ENCODE data around the gene GRK2.

The GRK2 gene

DNA sequence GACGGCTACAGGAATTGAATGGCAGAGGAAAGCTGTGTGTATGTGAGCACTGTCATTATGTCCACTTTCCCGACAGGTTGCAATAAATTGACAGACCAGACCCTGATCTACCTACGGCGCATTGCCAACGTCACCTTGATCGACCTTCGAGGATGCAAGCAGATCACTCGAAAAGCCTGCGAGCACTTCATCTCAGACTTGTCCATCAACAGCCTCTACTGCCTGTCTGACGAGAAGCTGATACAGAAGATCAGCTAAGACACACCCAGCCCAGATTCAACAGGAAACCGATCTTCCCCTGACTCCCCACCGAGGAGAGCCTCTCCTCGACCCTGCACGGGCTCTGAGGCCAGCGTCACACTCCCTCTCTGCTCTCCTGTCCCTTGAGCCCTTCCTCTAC is 11.5 kb upstream of the GRK2 start:
- no peak for DNase-seq

DNA sequence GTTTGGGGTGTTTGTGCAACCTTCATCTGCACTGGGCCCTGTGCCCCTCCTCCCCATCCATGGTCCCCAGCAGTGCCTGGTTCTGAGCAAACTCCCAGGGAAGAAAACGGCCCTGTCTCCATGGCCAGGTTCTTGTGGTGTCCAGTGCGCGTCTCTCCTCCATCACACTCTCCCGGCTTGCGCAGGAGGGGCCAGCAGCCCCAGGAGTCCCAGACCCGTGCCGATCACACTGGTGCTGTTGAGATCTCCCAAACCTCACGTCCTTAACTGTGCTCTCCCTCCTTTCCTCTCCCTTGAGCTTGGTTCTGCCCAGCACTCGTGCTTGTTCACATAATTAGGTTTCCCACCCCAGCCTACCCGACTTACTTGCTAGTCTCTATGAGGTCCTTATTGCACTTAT is 10.9 kb upstream of the GRK2 start:
- DNase-seq, result no peak

DNA sequence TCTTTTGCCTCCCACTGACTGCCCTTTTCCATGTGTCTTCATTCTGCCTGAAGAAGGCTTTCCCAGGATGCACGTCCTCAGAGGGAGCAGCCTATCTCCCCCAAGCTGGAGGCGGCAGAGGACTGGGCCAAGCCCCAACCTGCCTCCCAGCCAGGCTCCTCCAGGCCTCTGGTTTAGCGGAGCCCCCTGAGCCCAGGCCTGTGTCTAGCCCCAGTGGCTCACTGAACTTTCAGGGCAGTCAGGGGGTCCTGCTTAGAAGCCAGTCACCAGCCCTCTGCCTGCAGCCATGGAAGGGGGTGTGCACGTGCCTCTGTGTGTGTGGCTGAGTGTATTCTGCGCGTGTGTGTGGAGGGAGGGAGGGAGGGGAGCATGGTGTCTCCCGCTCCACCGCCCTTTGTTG is 10.4 kb upstream of the GRK2 start:
- DNase-seq, result no peak

DNA sequence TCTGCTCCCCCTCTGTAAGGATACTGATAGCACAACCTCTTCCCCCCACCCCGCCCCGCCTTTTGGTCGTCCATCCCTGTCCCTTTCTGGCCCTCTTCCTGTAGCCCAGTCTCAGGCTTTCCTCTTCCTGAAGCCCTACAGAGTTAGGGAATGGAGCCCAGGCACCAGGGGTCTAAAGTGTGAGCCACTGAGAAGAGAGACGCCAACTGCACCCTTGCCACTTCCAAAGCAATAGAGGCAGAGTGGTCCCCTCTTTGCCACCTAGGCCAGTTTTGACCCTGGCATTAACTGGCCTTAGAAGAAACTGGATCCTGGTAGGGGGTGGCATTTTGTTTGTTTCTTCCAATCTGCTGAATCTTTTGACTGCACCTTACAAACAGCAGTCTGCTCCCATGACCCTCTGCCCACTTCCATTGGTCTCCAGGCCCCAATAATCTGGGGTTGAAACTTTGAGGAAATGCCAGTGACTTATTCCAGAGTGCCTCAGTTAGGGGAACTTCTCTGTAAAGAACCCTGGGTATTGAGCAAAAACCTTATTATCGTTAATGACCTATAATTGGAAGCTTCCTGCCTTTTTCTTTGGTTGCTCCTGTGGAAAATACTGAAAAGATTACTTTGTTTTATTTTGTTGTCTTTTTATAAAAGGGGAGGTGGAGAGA is 9.7 kb upstream of the GRK2 start:
- no peak for DNase-seq

DNA sequence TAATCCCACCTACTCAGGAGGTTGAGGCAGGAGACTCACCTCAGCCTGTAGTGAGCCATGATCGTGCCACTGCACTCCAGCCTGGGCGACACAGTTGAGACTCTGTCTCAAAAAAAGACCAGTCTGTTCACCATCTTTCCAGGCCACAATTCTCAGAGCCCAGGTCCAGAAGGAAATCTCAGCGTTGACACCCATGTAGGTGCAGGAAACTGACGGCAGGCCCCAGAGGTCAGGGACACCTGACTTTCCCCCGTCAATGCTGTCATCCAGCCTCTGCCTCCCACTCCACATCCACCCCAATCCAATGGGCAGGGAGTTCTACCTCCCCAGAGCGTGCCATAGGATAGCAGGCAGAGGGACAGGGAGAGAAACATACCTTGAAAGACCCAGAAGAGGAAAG is 5.9 kb upstream of the GRK2 start:
- no peak for DNase-seq

DNA sequence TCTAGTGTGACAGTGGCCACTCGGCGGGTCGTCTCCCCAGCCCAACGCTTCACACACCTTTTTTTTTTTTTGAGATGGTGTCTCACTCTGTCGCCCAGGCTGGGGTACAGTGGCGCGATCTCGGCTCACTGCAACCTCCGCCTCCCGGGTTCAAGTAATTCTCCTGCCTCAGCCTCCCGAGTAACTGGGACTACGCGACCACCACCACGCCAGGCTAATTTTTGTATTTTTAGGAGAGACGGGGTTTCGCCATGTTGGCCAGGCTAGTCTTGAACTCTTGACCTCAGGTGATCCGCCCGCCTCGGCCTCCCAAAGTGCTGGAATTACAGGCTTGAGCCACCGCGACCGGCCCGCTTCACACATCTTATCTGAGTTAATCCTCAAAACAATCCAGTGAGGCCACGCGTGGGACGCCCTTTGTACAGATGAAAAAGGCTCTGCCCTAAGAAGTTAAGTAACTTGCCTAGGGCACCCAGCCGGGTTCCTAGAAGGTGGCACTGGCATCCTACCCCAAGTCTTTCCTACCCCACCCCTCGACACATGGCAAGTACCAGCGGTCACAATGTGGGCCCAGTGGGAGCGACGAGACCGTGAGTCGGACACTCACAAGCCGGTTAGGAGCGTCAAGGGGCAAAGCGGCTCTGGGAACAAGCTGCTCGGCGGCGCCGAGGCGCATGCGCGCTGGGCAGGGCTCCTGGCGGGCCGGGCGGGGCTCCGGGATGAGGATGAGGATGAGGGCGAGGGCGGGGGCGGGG is 5.2 kb upstream of the GRK2 start:
- peak; percentile 39 for DNase-seq

DNA sequence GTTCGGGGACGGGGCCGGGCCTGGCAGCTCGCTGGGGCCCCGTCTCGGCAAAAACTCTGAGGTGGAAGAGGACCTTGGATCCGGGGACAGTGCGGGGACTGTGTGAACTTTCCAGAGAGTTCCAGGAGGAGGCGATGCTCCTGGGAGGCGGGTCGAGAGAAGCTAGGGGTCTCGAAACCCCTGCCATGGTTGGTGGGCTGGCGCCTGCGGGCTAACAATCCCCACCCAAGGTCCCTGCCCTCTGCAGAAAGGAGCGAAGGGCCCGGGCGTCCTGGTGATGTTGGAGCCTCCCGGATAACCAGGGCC is 4.7 kb upstream of the GRK2 start:
- no peak for DNase-seq

DNA sequence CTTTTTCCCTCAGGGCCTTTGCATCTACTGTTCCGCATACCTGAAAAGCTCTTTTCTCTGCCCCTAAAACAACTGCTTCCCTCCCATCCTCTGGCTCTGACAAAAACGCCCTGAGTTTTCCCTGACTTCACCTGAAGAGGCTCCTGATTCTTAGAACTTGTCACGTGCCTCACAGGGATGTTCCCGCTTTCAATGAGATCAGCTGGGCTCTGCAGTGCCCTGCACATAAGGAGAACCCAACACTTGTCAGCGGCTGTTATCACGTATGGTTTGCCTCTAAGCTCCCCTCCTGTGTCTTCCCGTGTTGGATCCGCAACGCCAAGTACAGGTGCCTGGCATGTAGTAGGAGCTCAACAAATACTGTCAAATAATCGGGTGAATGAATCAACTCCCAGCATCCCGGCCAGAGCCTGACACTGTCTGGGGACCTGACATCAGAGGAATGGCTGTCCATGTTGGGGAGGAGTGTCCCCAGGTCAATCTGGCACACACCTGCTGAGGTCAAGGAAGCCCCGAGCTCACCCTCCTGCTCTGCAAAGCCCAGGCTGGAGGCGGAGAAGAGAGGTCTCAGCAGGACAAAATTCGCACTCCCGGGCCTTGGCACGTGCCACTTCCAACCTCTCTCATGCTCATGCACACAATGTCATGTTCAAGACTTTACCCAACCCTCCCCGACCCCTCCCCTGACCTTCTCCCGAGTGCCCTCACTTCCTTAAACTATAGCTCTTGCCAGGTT is 4.2 kb upstream of the GRK2 start:
- DNase-seq, result no peak

DNA sequence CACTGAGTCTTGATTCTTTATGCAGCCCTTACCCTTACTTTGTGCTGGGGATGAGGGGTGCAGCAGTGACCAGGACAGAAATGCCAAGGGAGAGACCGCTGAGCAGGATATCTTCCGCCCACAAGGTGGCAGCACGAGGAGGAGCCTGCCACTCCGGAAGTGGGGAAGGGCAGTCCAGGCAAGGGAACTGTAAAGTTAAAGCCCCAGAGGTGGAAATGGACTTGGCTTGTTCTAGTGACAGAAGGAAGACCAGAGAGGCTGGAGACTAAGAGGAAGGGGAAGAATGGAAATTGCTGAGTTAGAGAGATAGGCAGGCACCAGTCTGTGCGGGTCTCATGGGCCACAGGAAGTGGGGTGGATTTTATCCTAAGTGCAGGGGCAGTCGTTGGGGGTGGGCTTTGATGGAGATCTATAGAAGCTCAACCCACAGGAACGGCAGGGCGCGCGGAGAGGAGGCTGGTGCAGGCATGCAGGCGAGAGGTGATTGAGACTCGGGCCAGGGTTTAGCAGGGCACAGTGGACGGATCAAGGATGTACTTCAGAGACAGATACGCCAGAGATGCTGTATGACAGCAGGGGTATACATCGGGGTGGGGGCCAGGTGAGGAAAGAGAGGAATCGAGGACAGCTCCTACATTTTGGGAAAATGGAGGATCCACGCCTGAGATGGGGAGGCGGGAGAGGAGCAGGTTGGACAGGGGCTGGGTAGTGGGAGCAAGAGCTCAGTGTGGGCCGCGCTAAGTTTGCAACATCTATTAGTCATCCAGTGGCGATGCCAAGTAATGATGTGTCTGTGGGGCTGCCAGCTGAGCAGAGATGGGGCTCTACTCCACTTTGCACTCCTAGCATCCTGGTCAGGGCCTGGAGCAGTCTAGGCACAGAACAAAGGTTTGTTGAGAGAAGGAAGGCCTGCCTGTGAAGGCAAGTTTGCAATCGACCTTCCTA is 3.3 kb upstream of the GRK2 start:
- DNase-seq, result peak; percentile 56

DNA sequence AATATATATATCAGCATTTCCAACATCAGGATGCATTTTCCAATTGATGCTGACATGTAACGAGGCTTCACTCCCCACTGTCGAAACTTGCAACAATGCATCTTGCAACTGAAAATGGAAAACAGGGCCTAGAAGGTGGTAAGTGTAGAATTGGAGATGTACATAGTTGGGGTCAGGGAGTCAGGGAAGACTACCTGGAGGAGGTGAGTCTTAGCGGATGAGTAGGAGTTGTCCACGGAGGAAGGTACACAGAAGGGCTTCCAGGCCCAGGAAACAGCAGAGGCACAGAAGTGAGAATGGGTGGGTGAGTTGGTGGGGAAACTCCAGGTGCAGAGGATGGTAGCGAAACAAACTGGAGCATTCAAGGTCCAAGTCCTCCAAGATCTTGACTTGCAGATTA is 2.0 kb upstream of the GRK2 start:
- no peak for DNase-seq

DNA sequence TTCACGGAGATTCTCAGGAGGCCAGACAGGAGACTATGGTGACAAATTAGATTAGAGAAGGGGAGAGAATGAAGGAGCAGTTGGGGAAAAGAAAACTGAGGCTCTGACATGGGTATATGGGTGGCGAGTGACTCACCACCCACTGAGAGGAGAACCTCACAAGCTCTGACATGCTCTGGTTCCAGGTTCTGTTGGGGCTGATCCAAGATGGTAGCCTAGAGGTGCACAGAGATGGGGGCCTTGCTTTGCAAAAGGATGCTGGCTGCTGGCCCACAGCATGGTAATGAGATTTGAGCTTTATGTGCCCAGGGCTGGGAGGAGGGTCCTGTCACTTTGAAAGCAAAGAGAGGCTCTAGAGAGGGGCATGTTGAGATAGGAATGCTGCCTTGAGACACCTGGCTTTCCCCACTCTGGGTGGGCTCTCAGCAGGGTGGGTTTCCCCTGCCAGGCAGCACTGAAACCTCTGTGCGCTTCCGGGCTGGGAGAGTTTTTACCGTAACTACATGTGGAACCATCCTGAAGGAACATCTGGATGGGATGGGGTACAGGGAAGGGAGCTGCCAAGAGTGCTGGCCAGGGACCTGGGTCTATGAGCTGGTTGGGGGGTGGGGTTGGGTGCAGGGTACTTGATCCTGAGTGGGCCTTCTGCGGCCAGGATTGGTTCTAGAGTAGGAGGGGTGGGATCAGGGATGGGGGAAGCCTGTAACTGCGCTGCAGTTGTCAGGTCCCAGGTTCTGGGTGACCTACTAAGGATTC is 1.2 kb upstream of the GRK2 start:
- no peak for DNase-seq

DNA sequence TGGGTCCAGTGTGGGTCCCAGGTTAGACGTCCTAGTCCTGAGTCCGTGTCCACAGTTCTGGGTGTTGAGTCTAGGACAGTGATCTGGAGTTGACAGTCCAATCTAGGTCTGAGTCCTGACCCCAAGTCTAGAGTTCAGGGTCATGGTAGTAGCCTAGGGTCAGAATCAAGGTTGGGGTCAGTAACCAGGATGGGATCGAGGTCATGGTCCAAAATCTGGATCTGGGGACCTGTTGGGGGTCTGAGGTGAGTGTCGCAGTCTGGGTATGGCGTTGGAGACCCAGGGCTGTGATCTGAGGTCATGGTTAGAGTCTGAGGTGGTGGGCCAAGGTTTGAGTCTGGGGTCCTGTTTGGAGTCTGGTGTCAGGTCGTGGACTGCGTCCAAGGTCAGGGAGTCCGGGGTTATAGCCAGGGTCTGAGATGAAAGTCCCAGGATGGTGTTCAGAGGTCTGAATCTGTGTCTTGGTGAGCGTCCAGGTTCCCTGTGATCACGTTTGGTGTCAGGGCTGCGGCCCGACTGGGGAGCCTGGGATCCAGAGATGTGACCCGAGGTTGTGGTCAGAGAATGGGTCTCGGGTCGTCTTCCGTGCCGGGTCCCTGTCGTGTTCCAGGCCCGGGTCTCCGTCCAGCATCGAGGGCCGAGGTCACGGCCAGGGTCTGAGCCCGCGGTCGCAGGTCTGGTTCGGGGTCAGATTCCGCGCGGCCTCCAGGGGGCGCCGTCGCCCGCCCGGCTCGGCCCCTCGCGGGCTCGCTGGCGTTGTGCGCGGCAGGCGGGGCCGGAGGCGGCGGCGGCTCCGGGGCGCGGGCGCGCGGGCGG is 432 bp upstream of the GRK2 start:
- DNase-seq, result peak; percentile 56

DNA sequence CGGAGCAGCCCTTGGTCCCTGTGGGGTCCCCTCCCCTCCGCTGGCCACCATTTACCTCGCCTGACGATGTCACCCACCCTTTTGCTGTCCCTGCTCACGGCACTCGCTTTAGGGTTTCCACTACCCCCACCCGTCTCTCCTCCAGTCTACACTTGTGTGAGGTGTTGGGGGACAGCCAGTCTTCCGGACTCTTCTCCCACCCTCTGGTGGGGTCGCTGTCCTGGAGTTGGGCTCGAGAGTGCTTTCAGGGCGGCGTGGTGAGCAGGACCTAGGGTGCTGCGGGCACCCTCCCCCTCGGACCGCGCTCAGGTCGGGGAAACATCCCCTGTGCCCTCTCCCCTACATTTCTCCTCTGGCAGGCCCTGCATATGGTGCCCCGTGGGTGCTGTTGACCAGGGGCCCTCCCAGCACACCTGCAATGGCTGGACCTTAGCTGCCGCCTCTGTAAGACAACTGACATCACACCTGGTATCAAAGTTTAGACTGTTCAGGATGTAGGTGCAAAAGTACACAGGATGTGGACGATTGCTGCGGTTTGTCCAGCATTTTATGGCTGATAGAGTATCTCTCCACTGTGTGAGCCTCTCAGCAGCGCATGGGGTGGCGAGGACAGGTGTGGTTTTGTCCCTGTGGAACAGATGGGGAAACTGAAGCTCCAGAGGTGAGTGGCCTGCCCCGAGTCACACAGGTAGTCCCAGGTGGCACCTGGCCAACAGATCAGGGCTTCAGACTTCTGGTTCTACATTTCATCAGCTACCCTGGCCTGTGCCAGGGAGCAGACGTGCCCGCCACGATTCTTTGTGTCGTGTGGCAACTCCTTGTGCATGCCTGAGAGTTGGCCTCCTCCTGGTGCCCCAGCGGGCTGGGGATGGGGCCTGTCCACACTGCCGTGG is 1.2 kb downstream of the GRK2 start:
- no peak for DNase-seq

DNA sequence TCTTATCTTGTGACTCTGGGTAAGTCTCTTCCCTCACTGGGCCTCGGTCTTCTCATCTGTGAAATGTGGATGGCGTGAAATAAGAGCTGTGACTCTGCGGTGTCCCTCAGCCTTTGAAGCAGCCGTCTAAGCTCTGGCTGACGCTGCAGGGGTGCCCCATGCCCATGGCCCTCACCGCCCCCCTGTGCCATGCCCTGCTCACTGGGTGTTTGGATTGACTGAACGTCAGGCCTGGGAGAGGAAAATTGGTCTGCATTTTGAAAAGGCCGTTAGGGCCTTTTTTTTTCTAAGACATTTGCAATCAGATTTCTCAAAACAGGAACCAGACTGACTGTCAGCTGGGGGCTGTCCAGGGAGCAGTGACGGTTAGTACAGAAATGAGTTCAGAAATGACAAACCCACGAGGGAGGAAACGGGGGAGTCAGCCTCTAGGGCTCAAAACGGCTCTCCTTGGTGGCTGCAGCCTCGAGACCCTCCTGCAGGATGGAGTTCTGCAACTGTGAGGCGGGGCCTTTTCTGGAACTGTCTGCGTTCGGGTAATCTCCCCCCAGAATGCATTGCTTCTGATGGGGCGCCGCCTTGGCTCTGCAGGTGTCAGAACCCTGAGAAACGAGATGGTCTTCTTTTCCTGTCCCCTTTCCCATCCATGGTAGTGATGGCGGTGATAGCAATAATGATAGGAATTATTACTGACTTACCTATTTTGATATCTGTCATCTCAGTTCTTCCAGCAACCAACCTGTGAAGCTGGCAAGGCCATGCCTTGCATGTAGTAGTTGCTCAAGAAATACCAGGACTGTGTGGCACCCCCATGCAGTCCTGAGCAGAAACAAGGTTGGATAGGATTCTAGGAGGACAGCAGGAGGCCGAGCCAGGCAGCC is 2.0 kb downstream of the GRK2 start:
- peak; percentile 47 for DNase-seq

DNA sequence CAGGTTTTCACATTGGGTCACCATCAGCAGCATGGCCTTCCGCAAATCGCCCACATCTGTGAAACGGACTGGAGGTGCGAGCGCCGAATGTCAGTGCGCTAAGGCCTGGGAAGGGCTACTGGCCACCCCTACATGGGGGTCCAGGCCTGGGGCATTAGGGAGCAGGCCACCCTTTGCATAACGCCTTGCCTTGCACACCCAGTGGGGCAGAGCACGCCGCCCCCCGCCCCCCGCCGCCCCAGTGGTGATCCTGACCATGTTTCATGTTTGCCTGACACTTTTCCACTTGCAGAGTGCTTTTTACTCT is 2.6 kb downstream of the GRK2 start:
- no peak for DNase-seq

DNA sequence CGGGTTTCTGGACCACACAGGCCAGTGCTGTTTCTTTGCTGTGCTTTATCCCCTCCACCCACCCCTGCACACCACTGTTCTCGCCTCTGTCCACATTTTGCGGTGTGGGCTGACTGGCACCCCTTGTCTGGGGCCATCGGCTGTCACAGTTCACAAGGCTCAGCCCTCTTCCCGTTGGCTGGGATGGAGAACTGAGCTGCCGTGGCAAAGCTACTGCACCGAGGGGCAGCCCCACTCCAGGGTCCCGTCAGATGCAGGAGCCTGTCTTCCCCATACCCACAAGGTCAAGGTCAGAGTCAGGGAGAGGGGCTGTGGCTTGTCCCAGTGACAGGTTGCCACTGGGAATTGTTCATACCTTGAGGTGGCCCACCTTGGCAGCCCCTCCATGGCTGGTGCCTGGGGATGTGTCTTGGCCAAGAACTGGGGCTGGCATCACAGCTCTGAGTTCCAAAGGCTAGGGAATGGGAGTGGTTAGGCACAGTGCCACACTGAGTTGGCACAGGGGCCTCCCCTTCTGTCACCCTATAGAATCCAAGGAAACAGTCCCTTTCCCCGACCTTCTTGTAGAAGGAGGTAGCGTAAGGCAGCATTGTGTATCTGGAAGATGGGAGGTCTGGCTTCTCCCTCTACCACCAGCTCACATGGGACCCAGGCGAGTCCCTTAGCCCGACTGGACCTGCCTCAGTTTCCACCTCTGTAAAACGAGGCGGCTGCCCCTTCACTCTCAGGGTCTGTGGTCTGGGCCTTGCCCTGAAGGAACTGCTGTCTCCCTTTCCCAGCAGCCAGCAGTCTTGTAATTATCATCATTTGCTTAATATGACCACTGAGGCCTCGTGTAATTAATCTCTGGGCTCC is 3.4 kb downstream of the GRK2 start:
- DNase-seq, result no peak

DNA sequence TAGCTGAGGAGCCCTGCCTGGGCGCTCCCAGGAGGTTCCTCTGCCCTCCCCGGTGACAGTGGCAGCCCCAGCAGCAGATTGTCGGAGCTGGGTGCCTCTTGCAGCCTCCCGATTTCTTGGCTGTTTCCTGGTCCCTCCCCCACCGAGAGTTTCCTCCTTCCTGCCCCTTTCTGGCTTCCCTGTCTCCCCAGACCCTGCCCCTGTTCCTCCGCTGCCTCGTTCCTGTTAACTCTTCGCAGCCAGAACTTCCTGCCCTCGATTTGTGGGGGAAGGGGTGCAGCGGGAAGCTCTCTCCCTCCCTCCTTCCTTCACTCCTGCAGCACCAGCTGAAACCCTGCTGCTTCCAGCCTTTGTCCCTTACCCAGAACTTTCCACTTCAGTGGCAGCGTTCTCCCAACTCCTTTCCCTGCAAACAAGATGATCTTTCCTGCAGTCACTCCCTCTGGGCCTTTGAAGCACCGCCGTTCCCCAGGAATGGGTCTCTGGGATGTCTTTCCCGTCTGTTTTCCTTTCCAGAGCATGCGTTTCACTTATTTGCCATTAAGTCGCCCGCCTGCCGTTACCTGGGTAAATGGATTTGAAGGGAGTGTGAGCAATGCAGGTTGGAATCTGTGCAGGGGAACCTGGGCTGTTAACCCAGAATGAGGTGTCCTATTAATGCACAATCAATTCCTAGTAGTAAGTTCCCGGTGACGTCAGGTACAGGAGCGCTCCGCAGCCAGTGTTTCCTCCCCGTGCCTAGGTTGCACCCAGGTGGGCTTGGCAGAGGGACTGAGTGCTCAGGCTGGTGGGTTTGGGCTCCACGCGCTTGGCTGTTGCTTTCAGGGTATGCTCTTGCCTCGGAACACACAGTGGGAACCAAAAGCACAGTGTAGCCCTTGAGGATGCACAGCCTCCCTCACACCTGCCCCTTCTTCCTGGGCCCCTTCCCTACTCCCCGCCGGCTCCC is 4.3 kb downstream of the GRK2 start:
- DNase-seq, result no peak

Data from effector CD8-positive, alpha-beta T cell (primary cell).